ENCODE data around the gene SLC25A19.

DNA sequence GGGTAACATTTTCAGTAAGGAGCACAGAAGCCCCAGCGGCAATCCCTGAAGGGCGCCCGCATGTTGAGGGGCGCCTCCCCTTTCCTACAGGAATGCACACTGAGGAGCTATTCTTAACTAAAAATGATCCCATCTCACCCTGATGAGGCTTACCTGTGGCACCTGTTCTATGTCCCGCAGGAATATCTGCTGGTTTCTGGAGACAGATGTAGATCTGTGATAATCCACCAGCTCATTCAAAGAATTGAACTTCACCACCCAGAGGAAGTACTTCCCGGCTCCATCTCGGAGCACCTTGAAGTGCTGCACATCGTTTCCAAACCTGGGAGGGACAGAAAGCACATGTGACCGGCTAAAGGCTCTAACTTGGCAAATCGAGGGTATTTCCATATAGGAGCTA is 32.3 kb upstream of the SLC25A19 start:
- TF ChIP-seq HDAC2 (IDR thresholded peaks at IDR 0.05): no peak
- no peak for TF ChIP-seq KDM1A (IDR thresholded peaks at IDR 0.05; ENCODE audit: borderline replicate concordance)
- TF ChIP-seq, protein P1, sequence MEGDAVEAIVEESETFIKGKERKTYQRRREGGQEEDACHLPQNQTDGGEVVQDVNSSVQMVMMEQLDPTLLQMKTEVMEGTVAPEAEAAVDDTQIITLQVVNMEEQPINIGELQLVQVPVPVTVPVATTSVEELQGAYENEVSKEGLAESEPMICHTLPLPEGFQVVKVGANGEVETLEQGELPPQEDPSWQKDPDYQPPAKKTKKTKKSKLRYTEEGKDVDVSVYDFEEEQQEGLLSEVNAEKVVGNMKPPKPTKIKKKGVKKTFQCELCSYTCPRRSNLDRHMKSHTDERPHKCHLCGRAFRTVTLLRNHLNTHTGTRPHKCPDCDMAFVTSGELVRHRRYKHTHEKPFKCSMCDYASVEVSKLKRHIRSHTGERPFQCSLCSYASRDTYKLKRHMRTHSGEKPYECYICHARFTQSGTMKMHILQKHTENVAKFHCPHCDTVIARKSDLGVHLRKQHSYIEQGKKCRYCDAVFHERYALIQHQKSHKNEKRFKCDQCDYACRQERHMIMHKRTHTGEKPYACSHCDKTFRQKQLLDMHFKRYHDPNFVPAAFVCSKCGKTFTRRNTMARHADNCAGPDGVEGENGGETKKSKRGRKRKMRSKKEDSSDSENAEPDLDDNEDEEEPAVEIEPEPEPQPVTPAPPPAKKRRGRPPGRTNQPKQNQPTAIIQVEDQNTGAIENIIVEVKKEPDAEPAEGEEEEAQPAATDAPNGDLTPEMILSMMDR (IDR thresholded peaks at IDR 0.05 in 2 of 3, conservative IDR thresholded peaks at IDR 0.05 in 1 of 3; ENCODE audit: control insufficient read depth in 2 of 3, extremely low read depth in 1 of 3, insufficient read depth in 1 of 3, low read depth in 3 of 3, low read length in 3 of 3): no peak
- TF ChIP-seq POLR2AphosphoS5 (IDR thresholded peaks at IDR 0.05; ENCODE audit: low read length): no peak
- TF ChIP-seq, protein P2, sequence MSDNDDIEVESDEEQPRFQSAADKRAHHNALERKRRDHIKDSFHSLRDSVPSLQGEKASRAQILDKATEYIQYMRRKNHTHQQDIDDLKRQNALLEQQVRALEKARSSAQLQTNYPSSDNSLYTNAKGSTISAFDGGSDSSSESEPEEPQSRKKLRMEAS (IDR thresholded peaks at IDR 0.05; ENCODE audit: low read depth, low read length): no peak
- TF ChIP-seq RFX5 (IDR thresholded peaks at IDR 0.05; ENCODE audit: low read depth, low read length): no peak
- TF ChIP-seq, protein P3, sequence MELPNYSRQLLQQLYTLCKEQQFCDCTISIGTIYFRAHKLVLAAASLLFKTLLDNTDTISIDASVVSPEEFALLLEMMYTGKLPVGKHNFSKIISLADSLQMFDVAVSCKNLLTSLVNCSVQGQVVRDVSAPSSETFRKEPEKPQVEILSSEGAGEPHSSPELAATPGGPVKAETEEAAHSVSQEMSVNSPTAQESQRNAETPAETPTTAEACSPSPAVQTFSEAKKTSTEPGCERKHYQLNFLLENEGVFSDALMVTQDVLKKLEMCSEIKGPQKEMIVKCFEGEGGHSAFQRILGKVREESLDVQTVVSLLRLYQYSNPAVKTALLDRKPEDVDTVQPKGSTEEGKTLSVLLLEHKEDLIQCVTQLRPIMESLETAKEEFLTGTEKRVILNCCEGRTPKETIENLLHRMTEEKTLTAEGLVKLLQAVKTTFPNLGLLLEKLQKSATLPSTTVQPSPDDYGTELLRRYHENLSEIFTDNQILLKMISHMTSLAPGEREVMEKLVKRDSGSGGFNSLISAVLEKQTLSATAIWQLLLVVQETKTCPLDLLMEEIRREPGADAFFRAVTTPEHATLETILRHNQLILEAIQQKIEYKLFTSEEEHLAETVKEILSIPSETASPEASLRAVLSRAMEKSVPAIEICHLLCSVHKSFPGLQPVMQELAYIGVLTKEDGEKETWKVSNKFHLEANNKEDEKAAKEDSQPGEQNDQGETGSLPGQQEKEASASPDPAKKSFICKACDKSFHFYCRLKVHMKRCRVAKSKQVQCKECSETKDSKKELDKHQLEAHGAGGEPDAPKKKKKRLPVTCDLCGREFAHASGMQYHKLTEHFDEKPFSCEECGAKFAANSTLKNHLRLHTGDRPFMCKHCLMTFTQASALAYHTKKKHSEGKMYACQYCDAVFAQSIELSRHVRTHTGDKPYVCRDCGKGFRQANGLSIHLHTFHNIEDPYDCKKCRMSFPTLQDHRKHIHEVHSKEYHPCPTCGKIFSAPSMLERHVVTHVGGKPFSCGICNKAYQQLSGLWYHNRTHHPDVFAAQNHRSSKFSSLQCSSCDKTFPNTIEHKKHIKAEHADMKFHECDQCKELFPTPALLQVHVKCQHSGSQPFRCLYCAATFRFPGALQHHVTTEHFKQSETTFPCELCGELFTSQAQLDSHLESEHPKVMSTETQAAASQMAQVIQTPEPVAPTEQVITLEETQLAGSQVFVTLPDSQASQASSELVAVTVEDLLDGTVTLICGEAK (IDR thresholded peaks at IDR 0.05; ENCODE audit: borderline replicate concordance): no peak
- TF ChIP-seq YY1 (IDR thresholded peaks at IDR 0.05; ENCODE audit: low read depth, low read length): no peak
- TF ChIP-seq, protein P4, sequence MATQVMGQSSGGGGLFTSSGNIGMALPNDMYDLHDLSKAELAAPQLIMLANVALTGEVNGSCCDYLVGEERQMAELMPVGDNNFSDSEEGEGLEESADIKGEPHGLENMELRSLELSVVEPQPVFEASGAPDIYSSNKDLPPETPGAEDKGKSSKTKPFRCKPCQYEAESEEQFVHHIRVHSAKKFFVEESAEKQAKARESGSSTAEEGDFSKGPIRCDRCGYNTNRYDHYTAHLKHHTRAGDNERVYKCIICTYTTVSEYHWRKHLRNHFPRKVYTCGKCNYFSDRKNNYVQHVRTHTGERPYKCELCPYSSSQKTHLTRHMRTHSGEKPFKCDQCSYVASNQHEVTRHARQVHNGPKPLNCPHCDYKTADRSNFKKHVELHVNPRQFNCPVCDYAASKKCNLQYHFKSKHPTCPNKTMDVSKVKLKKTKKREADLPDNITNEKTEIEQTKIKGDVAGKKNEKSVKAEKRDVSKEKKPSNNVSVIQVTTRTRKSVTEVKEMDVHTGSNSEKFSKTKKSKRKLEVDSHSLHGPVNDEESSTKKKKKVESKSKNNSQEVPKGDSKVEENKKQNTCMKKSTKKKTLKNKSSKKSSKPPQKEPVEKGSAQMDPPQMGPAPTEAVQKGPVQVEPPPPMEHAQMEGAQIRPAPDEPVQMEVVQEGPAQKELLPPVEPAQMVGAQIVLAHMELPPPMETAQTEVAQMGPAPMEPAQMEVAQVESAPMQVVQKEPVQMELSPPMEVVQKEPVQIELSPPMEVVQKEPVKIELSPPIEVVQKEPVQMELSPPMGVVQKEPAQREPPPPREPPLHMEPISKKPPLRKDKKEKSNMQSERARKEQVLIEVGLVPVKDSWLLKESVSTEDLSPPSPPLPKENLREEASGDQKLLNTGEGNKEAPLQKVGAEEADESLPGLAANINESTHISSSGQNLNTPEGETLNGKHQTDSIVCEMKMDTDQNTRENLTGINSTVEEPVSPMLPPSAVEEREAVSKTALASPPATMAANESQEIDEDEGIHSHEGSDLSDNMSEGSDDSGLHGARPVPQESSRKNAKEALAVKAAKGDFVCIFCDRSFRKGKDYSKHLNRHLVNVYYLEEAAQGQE (IDR thresholded peaks at IDR 0.05; ENCODE audit: low read depth, low read length): no peak

All from GM12878 (cell line).